ENCODE measurements around the gene TMEM80.

- no peak for TF ChIP-seq ARNT (IDR thresholded peaks at IDR 0.05)
- TF ChIP-seq HDGF (IDR thresholded peaks at IDR 0.05; ENCODE audit: borderline replicate concordance), result no peak
- no peak for TF ChIP-seq SP1 (IDR thresholded peaks at IDR 0.05)
- TF ChIP-seq, protein P1, sequence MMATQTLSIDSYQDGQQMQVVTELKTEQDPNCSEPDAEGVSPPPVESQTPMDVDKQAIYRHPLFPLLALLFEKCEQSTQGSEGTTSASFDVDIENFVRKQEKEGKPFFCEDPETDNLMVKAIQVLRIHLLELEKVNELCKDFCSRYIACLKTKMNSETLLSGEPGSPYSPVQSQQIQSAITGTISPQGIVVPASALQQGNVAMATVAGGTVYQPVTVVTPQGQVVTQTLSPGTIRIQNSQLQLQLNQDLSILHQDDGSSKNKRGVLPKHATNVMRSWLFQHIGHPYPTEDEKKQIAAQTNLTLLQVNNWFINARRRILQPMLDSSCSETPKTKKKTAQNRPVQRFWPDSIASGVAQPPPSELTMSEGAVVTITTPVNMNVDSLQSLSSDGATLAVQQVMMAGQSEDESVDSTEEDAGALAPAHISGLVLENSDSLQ (IDR thresholded peaks at IDR 0.05), result no peak
- no peak for TF ChIP-seq FOXK2 (IDR thresholded peaks at IDR 0.05)
- no peak for TF ChIP-seq BHLHE40 (IDR thresholded peaks at IDR 0.05; ENCODE audit: borderline replicate concordance)
- TF ChIP-seq TARDBP (IDR thresholded peaks at IDR 0.05), result no peak
- TF ChIP-seq ZNF384 (IDR thresholded peaks at IDR 0.05), result no peak
- TF ChIP-seq SUZ12 (IDR thresholded peaks at IDR 0.05), result no peak
- TF ChIP-seq FOXM1 (IDR thresholded peaks at IDR 0.05; ENCODE audit: borderline replicate concordance), result no peak
- no peak for TF ChIP-seq LEF1 (IDR thresholded peaks at IDR 0.05; ENCODE audit: borderline replicate concordance)
- TF ChIP-seq ELF4 (IDR thresholded peaks at IDR 0.05), result no peak
- no peak for TF ChIP-seq NFRKB (IDR thresholded peaks at IDR 0.05)
Measured at GRCh38 chr11:696955-697491, 1.4 kb downstream of the TMEM80 start.
